Kidney (tissue), 14 donors: ENCODE data around the gene SLC10A6. TPM values are rescaled to one million over a fixed set of nuclear protein-coding genes. Genes with fewer than 3 reads are reported as not detected.

Experiments used
- DNase-seq, 5 donors: peaks; one replicate each; pipeline ENCODE4 v3.0.0-alpha.2; 2013 to 2020
- FAIRE-seq: peaks from 2 replicates; lab custom pipeline; 2012; peaks lifted over from hg19 to GRCh38; lab: Jason Lieb, UNC
- H3K27ac ChIP-seq, 2 donors: one replicate each; pipeline ENCODE4 v1.7.0; 2013; ENCODE audit warnings: low read depth in 2 of 2, low read length in 2 of 2, inconsistent platforms in 1 of 2
- H3K27me3 ChIP-seq: one replicate; pipeline ENCODE4 v1.7.1; 2013; ENCODE audit warnings: low read length, inconsistent platforms; ENCODE audit not compliant: control insufficient read depth, insufficient read depth
- H3K36me3 ChIP-seq, 3 donors: one replicate each; pipeline versions ENCODE4 v1.7.0 to v1.7.1; 2013; ENCODE audit warnings: low read length in 3 of 3, control low read depth in 1 of 3, inconsistent platforms in 1 of 3; ENCODE audit not compliant: insufficient read depth in 3 of 3, control insufficient read depth in 2 of 3
- H3K4me1 ChIP-seq, 3 donors: one replicate each; pipeline versions ENCODE4 v1.7.0 to v1.7.1; 2013; ENCODE audit warnings: low read length in 3 of 3, inconsistent platforms in 1 of 3, low read depth in 1 of 3; ENCODE audit not compliant: control insufficient read depth in 2 of 3, insufficient read depth in 2 of 3
- H3K4me3 ChIP-seq, 3 donors: one replicate each; pipeline versions ENCODE4 v1.7.0 to v1.8.1; 2013; ENCODE audit warnings: low read length in 3 of 3, control low read depth in 1 of 3, inconsistent platforms in 1 of 3
- H3K9ac ChIP-seq, 3 donors: one replicate each; pipeline versions ENCODE4 v1.7.0 to v1.7.1; 2013; ENCODE audit warnings: low read length in 3 of 3, control low read depth in 1 of 3, inconsistent platforms in 1 of 3
- H3K9me3 ChIP-seq, 3 donors: one replicate each; pipeline versions ENCODE4 v1.7.0 to v1.7.1; 2013; ENCODE audit warnings: low read length in 3 of 3, control low read depth in 1 of 3, inconsistent platforms in 1 of 3; ENCODE audit not compliant: control insufficient read depth in 2 of 3, insufficient read depth in 1 of 3
- CTCF ChIP-seq: IDR thresholded peaks from 3 replicates; pipeline ENCODE4 v1.5.1; 2012; ENCODE audit warnings: mild to moderate bottlenecking, moderate library complexity, borderline replicate concordance; ENCODE audit not compliant: insufficient read depth; ENCODE audit errors: extremely low read depth
- intact Hi-C: fragments of 100-400 bp; cut with DNase I; formaldehyde crosslinking; loops from one replicate; pipeline ENCODE4 v1.11.1; 2022
- polyA plus RNA-seq: library from polyadenylated mRNA; stranded (reverse); fragments of 350-450 nt; fragmentation: Illumina TruSeq; extraction: RNeasy Lipid Tissue Mini Kit (QIAGEN cat#74804); gene quantifications from one replicate; pipeline ENCODE4 v1.2.3, GENCODE V29; 2014; ENCODE audit warnings: low read depth, low replicate concordance; ENCODE audit not compliant: insufficient read depth
- total RNA-seq: library from RNA; stranded (reverse); fragmentation: NEBNext Ultra II Directional; extraction: Animal tissue kit (Norgen Biotek cat#: 25700); gene quantifications from one replicate; pipeline ENCODE4 v1.2.1, GENCODE V29; 2021
- donor health status: control.
- donor health status: control.
- donor health status: control.
- donor health status: control.
- donor health status: control.
- donor health status: DM: yes; HTN: yes; CAD: no.
- donor health status: Normal renal cell carcinoma (clear cell type).

SLC10A6 gene
- total and polyA plus RNA-seq, 2 donors from 2014 or later = 1.4 TPM; not detected in 1

GRCh38 chr4:86775061-86775460, 74.1 kb downstream of the SLC10A6 start:
- Histone ChIP-seq H3K4me1 (no peaks in the 10 kb centered on the region), H3K36me3 (peaks cover 3 to 35% (median 4%) of the 10 kb centered on the region in 3 donors), H3K9me3 (no peaks in the 10 kb centered on the region), H3K27ac (no peak overlapping the region), H3K9ac (no peak overlapping the region), H3K4me3 (no peak overlapping the region), H3K27me3 (no peaks in the 10 kb centered on the region)
- intact Hi-C loops = no loop called here
- DNase-seq (no peak), FAIRE-seq (no peak)
- TF ChIP-seq CTCF = no peak

Other genes starting within 250 kb of the SLC10A6 start
- gene C4orf36, start 43.0 kb upstream of the SLC10A6 start, total RNA-seq = 2.0 TPM
- gene C4orf36, start 43.0 kb upstream of the SLC10A6 start, polyA plus RNA-seq = not detected
- 187 TPM for gene AFF1, start 85.6 kb upstream of the SLC10A6 start, total RNA-seq
- 13.4 TPM for gene AFF1, start 85.6 kb upstream of the SLC10A6 start, polyA plus RNA-seq